GM18507 (cell line): ENCODE data around the gene SAFB2.
A peak's percentile ranks its signal among the peaks of the same experiment; 100 is the strongest.

ENCODE experiments used
- DNase-seq: peaks from one replicate; pipeline ENCODE4 v3.0.0; 2011; ENCODE audit warnings: low read depth; ENCODE audit not compliant: insufficient read length; ENCODE audit errors: extremely low spot score
- FAIRE-seq: peaks from 2 replicates; lab custom pipeline; 2011; peaks lifted over from hg19 to GRCh38; lab: Jason Lieb, UNC

SAFB2 gene

DNA sequence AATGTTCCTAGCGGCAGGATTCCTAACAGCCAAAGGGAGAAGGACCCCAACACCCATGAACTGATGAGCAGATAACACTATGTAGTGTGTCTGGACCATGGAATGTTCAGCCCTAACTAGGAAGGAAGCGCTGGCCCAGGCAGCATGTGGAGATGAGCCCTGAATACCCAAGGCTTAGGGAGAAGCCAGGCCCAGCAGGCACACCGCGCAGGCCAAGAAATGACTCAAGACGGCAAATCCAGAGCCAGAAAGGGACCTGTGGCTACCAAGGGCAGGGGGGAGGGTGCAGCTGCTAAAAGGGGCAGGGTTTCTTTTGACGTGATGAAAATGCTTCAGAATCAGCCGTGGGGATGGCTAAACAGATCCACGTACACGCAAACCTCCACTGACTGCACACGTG is 34.1 kb downstream of the SAFB2 start:
- FAIRE-seq (no peak), DNase-seq (no peak)

GRCh38 chr19:5587661-5588060 is 34.9 kb downstream of the SAFB2 start:
- no peak for FAIRE-seq
- DNase-seq, result no peak

- FAIRE-seq (no peak), DNase-seq (no peak)
Observed at GRCh38 chr19:5587071-5587455, 35.5 kb downstream of the SAFB2 start.

DNA sequence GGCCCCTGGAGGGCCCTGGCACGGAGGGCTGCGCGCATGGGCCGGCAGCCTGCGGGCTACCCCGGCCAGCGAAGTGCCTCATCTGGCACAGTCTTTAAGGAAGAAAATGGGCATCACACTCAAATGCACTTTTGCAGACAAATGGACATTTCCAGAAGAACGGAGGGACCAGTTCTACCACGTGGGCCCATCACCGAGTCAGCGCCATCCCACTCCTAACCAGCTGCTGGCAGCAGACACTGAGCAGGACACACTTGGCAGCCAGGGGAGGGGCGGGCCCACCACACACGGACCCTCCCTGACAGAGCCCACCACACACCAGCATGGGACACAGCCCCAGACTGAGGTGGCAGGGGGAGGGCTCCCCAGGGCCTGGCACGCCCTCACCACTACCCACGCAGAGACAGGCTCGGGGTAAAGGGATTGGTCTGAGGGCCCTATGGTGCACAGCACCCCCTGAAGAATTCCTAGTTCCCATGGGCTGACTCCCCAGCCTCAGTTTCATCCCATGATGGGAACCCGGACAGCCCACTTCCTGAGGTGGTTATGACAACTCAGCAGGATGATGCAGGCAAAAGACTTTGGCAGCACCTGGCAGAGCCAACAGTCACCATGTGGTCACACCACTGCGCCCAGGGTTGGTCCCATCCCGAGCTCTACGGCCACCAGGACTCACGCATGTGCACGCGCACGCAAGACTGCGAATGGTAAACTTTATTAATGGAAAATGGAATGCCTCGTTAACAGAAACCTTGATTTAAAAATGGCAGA is 36.1 kb downstream of the SAFB2 start:
- DNase-seq (no peak), FAIRE-seq (no peak)

DNA sequence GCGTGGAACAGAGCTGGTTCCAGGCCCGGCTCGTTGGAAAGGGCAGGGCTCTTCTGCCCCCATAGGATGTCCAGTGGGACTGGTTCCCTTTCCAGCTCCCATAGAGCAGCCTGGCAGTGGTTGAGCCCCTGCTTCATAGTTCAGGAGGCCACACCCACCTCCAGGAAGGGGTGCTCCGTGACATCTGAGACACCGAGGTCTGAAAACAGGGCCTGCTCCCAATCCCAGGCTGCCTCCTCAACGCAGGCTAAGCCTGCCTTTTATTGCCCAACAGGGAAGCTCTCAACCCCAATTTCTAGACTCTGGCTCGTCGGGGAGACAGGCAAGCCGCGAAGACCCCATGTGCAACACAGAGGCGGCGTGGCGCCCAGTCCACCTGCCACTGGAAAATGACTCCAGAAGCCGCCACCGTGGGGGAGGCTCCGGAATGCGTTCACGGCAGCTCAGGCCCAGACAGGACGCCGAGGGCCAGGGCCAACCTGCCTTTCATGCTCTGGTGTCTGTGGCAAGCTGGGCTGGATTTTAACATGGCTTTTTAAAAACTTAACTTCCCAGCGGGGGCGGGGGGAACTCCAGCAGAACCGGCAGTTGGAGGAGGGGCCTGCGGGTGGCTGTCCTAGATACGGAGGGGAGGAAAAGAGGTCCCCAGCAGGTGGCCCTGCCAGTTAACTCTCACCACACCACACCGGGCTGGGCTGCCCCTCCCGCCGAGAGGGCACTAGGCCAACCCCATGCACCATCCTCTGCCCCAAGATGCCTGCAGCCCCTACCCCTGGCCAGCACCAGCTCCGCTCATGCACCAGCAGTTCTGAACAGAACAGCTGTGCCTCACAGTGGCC is 36.9 kb downstream of the SAFB2 start:
- DNase-seq (no peak), FAIRE-seq (no peak)

GRCh38 chr19:5580161-5580571 is 42.4 kb downstream of the SAFB2 start:
- FAIRE-seq, result no peak
- no peak for DNase-seq

- no peak for FAIRE-seq
- DNase-seq, result no peak
Observed at GRCh38 chr19:5579697-5580096, 42.9 kb downstream of the SAFB2 start.

- FAIRE-seq, result no peak
- no peak for DNase-seq
Observed at GRCh38 chr19:5579286-5579685, 43.3 kb downstream of the SAFB2 start.

DNA sequence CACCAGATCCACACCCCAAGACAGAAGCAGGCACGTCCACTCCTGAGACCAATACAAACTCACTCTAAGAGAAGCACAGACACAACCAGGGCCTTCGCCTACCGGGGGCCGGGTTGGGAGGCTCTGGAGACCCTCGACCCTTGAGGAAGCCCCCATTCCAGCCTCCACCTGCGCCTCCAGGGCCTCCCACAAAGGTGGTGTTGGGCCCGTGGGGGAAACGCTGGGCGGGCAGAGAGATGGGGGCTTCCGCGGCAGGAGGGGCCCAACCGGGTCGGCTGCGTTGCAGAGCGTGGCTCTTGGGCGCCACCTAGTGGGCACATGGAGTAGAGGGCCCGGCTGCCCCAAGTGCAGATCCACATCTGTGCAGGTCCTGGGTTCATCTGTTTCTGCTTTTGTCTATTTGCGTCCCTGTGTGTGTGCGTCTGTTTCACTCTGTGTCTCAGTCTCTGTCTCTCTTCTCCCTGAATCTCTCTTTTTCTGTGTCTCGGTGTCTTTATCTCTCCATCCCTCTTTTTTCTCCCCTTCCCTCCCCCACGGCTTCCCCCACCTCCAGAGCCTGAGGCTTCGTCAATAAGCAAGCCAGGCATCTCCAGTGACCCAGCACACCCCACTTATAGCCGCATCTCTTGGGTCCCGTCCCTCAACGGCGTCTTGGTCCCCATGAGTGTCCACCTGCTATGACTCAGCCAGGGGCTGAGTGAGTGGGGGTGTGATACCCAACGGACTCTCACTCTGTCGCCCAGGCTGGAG is 44.3 kb downstream of the SAFB2 start:
- peak; percentile 82 for FAIRE-seq
- peak; percentile 66 for DNase-seq

DNA sequence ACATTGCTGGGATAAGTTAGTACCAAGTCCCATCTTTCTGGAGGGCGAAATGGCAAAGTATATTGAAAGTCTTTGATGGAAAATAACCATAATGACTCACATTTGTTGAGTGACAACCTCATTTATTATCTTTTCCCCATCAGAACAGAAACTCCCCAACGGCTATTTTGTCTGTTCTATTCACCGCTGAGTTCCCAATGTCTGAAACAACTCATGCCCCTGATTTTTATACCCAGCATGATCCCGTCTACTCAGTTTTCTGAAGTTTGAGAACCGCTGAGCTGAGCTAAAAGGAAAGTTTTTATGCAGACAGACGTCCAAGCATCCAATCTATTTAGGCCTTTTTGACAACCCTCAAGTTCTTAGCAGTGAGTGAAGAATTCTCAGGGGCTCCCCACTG is 47.0 kb downstream of the SAFB2 start:
- FAIRE-seq, result no peak
- no peak for DNase-seq

GRCh38 chr19:5572556-5573286 is 49.9 kb downstream of the SAFB2 start:
- FAIRE-seq, result no peak
- no peak for DNase-seq

DNA sequence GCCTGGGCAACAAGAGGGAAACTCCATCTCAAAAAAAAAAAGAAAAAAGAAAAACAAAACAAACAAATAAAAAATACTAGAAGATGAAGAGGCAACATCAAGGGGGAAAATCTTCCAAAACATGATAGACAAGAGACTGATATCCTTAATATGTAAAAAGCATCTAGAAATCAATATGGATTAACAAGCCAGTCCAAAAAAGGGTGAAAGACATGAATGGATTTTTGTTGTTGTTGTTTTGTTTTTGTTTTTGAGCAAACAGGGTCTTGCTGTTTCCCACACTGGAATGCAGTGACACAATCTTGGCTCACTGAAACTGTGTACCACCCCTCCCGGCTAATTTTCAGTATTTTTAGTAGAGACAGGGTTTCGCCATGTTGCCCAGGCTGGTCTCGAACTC is 50.8 kb downstream of the SAFB2 start:
- DNase-seq, result no peak
- no peak for FAIRE-seq

GRCh38 chr19:5567970-5568407 is 54.6 kb downstream of the SAFB2 start:
- DNase-seq (no peak), FAIRE-seq (no peak)

DNA sequence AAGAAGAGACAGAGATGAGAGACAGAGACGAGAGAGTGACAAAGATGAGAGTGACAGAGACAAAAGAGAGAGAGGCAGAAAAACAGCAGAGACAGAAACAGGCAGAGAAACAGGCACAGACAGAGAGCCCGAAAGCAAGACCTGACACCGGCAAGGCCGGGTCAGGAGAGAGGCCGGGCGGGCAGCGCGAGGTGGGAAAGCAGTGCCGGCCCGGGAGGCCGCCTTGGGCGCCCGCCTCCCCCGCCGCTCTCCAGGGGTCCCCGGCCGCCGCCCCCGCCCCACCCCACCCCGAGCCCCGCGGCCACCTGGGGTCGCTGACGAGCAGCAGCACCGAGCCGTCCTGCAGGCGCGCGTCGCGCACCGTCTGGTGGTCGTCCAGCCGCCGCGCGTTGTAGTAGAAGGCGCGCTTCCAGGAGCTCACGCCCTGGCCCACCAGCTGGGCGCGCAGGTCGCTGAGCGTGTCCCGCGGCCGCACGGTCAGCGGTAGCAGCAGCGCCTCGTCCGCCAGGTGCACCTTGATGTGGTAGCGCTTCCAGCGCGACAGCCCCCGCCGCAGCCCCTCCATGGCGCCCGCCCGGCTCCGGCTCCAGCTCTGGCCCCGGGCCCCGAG is 55.1 kb downstream of the SAFB2 start, which contains the start of gene TINCR:
Gene TINCR, minus strand, starts transcription at position 594 of the 610 bp plus-strand sequence.
- DNase-seq (no peak), FAIRE-seq (no peak)

GRCh38 chr19:5564930-5565329 is 57.6 kb downstream of the SAFB2 start:
- DNase-seq (no peak), FAIRE-seq (no peak)

DNA sequence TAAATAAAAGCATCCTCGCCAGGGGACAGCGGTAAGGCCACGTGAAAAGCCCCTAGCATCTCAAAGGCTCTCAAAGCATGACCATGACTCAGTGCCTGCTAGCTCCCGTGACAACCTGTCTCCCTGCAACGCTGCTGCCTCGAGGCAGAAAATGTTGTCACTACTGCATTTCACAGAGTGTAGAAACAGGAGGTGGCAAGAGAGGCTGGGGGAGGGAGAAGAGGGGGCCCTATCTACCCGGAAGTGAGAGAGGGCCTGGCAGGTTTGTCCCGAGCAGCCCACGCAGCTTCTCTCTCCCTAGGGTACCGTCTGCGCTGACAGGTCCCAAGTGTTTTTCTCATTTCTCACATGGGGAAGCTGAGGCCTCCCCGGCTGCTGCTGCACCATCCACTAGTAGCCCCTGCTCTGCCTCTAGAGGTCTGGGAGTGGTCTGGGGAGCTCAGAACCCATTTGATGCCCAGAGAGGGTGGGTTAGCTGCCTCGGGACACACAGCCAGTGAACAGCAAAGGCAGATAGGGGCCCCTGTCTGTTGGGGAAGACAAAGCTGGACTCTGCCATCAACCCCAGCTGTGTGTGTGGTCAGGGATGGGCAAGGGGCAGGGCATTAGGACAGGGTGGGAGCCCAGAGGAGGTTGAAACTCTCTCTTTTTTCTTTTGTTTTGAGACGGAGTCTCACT is 58.5 kb downstream of the SAFB2 start:
- no peak for DNase-seq

GRCh38 chr19:5563008-5563431 is 59.6 kb downstream of the SAFB2 start:
- DNase-seq, result no peak
- no peak for FAIRE-seq

More for the DNA sequence above, 58.5 kb downstream of the SAFB2 start:
- no peak for FAIRE-seq

GRCh38 chr19:5562280-5562679 is 60.3 kb downstream of the SAFB2 start:
- no peak for DNase-seq
- no peak for FAIRE-seq
